ENCODE measurements around the gene MYLK3. TPM values are rescaled to one million over a fixed set of nuclear protein-coding genes. Genes with fewer than 3 reads are reported as not detected.
"Not testable (repeated sequence)": the region's sequence is repeated elsewhere in the genome, so short reads cannot be mapped to it uniquely, and the experiment has no call there.

Gene MYLK3
- total RNA-seq, 2 experiments from 2014 or later, result 0.11 TPM; not detected in 1

GRCh38 chr16:46687486-46687885, 60.7 kb downstream of the MYLK3 start:
- Mint-ChIP-seq H3K4me3 (no peak overlapping the region), H3K27ac (no peak overlapping the region), H3K27me3 (no peaks in the 10 kb centered on the region), H3K36me3 (ENCODE audit: low read depth) (peaks cover 19% of the 10 kb centered on the region), H3K4me1 (ENCODE audit: low read depth) (peaks cover 54% of the 10 kb centered on the region), H3K9me3 (no peaks in the 10 kb centered on the region)
- ChIA-PET CTCF (interaction anchor here (1.3 to 1.9 kb wide), 2 partner anchors 10 to 14 kb away, joined by 4 to 9 read pairs; no protein-coding TSS in a partner anchor), POLR2A (interaction anchor here (1.0 kb wide), 1 partner anchor 10 kb away, joined by 3 read pairs; no protein-coding TSS in a partner anchor)
- ATAC-seq, result no peak
- intact Hi-C loops (cut with micrococcal nuclease), result no loop called here
- TF ChIP-seq, protein P1, sequence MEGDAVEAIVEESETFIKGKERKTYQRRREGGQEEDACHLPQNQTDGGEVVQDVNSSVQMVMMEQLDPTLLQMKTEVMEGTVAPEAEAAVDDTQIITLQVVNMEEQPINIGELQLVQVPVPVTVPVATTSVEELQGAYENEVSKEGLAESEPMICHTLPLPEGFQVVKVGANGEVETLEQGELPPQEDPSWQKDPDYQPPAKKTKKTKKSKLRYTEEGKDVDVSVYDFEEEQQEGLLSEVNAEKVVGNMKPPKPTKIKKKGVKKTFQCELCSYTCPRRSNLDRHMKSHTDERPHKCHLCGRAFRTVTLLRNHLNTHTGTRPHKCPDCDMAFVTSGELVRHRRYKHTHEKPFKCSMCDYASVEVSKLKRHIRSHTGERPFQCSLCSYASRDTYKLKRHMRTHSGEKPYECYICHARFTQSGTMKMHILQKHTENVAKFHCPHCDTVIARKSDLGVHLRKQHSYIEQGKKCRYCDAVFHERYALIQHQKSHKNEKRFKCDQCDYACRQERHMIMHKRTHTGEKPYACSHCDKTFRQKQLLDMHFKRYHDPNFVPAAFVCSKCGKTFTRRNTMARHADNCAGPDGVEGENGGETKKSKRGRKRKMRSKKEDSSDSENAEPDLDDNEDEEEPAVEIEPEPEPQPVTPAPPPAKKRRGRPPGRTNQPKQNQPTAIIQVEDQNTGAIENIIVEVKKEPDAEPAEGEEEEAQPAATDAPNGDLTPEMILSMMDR (IDR thresholded peaks at IDR 0.05), result no peak
- no peak for DNase-seq

GRCh38 chr16:46686815-46687473, 61.2 kb downstream of the MYLK3 start:
- H3K27ac Mint-ChIP-seq, result no peak overlapping the region
- H3K36me3 Mint-ChIP-seq (ENCODE audit: low read depth), result peaks cover 14% of the 10 kb centered on the region
- CTCF ChIA-PET, result interaction anchor here (1.0 to 1.9 kb wide), 4 partner anchors 10 to 243 kb away, joined by 3 to 9 read pairs (median 4); no protein-coding TSS in a partner anchor
- POLR2A ChIA-PET, result interaction anchor here (1.0 kb wide), 1 partner anchor 9 kb away, joined by 3 read pairs; no protein-coding TSS in a partner anchor
- no peak for DNase-seq
- peaks cover 53% of the 10 kb centered on the region for H3K4me1 Mint-ChIP-seq (ENCODE audit: low read depth)
- H3K9me3 Mint-ChIP-seq, result no peaks in the 10 kb centered on the region
- H3K4me3 Mint-ChIP-seq, result no peak overlapping the region
- intact Hi-C loops (cut with micrococcal nuclease), result no loop called here
- no peak for ATAC-seq
- H3K27me3 Mint-ChIP-seq, result no peaks in the 10 kb centered on the region
- TF ChIP-seq, protein P1 (IDR thresholded peaks at IDR 0.05), result no peak

- H3K27me3 Mint-ChIP-seq; H3K9me3 Mint-ChIP-seq; H3K4me3 Mint-ChIP-seq; H3K27ac Mint-ChIP-seq; ATAC-seq; DNase-seq; POLR2A ChIA-PET; intact Hi-C loops (cut with micrococcal nuclease): not testable (repeated sequence)
- peaks cover 29% of the 10 kb centered on the region for H3K4me1 Mint-ChIP-seq (ENCODE audit: low read depth)
- peaks cover 15% of the 10 kb centered on the region for H3K36me3 Mint-ChIP-seq (ENCODE audit: low read depth)
- CTCF ChIA-PET, result interaction anchor here (1.9 kb wide), 1 partner anchor 8 kb away, joined by 14 read pairs; no protein-coding TSS in a partner anchor
Observed at GRCh38 chr16:46681867-46682266, 66.3 kb downstream of the MYLK3 start.

DNA sequence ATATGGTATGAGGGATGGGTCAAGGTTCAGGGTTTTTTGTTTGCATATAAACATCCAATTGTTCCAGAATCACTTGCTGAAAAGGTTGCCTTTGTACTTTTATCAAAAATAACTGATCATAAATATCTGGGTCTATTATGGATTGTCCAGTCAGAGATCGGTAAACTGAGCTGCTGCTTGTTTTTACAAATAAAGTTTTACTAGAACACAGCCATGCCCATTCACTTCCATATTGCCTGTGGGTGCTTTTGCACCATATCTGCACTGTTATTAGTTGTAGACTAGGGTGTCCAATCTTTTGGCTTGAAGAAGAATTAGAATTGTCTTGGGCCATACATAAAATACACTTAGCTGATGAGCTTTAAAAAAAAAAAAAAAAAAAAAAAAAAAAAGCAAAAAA, 70.2 kb downstream of the MYLK3 start:
- H3K27me3 Mint-ChIP-seq; H3K4me1 Mint-ChIP-seq (ENCODE audit: low read depth); intact Hi-C loops (cut with micrococcal nuclease); H3K9me3 Mint-ChIP-seq; ATAC-seq; H3K4me3 Mint-ChIP-seq; DNase-seq; H3K27ac Mint-ChIP-seq: not testable (repeated sequence)
- peaks cover 38% of the 10 kb centered on the region for H3K36me3 Mint-ChIP-seq (ENCODE audit: low read depth)
- ChIA-PET CTCF (interaction anchor here (0.8 to 2.1 kb wide), 5 partner anchors 9 to 1487 kb away, joined by 3 to 7 read pairs (median 4); no protein-coding TSS in a partner anchor), POLR2A (interaction anchor here (1.1 to 1.4 kb wide), 3 partner anchors 9 to 182 kb away, joined by 3 read pairs; partner anchors contain the start of gene SHCBP1)

GRCh38 chr16:46673320-46674013, 74.7 kb downstream of the MYLK3 start:
- CTCF ChIA-PET, result interaction anchor here (0.6 to 3.8 kb wide), 47 partner anchors 9 to 407 kb away, joined by 3 to 31 read pairs (median 5); partner anchors contain the start of genes GPT2 and ORC6
- peaks cover 35% of the 10 kb centered on the region for H3K36me3 Mint-ChIP-seq (ENCODE audit: low read depth)

More at GRCh38 chr16:46673320-46674013, 74.7 kb downstream of the MYLK3 start:
- peak; percentile 66 for DNase-seq
- Mint-ChIP-seq H3K27ac (no peak overlapping the region), H3K4me3 (no peak overlapping the region), H3K4me1 (ENCODE audit: low read depth) (no peaks in the 10 kb centered on the region), H3K9me3 (no peaks in the 10 kb centered on the region), H3K27me3 (no peaks in the 10 kb centered on the region)
- intact Hi-C loops (cut with micrococcal nuclease), result loop anchor here (5.0 kb wide), 1 partner anchor 239 kb away; no protein-coding TSS in a partner anchor
- TF ChIP-seq, protein P1 (IDR thresholded peaks at IDR 0.05), result peak; percentile 97
- POLR2A ChIA-PET, result interaction anchor here (0.6 to 0.8 kb wide), 3 partner anchors 11 to 237 kb away, joined by 3 read pairs; no protein-coding TSS in a partner anchor
- ATAC-seq, result peak; percentile 96

Data from activated CD8-positive, alpha-beta T cell treated with anti-CD3 and anti-CD28 coated beads for 36 hours (primary cell).